Stimulated activated CD4-positive, alpha-beta T cell treated with anti-CD3 and anti-CD28 coated beads, Interleukin-15, amount 100 ng/mL, for 24 hours (primary cell): Measurements from ENCODE around the gene EFNA4.
"Not testable (repeated sequence)": the region's sequence is repeated elsewhere in the genome, so short reads cannot be mapped to it uniquely, and the experiment has no call there.

Source experiments
- DNase-seq: peaks from one replicate; pipeline ENCODE4 v3.0.0-alpha.2; 2020

Gene EFNA4

DNA sequence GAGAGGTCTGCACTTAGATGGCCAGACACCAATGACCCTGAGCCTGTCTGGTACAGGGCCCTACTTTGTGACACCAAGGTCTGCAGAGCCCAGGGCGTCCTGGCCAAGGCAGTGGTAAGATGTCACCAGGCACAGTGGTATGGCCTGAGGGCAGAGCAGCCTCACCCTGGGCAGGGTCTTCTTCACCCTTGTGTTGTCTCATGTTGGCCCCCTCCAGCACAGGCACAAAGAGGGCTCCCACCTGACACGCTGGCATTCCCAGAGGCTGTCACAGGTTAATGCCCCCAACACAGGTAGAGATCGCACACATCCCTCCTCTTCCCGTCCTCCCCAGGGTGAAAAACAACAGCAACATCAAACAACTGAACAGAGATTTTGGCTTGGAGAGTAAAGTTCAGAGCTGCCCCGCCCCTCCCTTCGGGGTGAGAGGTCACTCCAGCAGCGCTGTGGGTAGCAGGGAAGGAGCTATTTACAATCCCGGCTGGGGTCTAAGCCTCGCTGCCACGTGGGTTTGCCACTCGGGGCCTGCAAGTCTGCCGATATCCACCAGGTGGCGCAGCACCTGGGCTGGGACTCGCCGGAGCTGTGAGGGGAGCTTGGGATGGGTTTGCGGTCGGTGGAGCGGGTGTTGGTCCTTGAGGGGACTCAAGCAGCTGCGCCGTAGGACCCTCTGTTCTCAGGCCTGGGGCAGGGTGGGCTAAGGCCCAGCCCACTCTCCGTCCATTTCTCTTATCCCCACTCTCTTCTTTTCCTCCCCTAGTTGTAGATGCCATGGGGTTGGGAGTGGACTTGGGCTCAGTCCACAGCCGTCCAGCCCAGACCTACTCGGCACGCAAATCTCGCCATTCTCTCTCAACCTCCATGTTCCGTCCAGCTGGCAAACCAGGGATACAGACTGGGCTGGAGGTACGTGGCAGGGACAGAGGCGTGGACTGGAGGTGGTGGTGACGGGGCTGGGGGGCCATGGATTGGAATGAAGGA, 27.8 kb downstream of the EFNA4 start:
- peak; percentile 88 for DNase-seq

DNA sequence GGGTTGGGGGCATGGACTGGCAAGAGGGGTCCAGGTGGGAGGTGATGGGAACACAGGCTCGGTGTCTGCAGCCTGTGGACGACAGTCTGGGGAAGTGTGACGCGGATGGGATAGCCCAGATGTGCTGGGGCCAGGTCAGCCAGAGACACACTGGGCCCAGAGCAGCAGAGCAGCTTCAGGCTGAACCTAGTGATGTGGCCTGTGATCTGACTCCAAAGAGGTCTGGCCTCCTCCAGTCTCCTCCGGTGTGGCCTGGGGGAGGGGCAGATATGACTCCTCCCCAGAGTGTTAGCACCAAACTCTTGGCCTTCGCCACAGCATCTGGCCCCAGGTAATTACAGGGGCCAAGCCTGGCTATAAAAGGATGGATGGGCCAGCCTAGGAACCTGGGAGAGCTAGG, 28.6 kb downstream of the EFNA4 start:
- no peak for DNase-seq

- no peak for DNase-seq
These were observed 29.1 kb downstream of the EFNA4 start for GRCh38 chr1:155092641-155093040.

DNA sequence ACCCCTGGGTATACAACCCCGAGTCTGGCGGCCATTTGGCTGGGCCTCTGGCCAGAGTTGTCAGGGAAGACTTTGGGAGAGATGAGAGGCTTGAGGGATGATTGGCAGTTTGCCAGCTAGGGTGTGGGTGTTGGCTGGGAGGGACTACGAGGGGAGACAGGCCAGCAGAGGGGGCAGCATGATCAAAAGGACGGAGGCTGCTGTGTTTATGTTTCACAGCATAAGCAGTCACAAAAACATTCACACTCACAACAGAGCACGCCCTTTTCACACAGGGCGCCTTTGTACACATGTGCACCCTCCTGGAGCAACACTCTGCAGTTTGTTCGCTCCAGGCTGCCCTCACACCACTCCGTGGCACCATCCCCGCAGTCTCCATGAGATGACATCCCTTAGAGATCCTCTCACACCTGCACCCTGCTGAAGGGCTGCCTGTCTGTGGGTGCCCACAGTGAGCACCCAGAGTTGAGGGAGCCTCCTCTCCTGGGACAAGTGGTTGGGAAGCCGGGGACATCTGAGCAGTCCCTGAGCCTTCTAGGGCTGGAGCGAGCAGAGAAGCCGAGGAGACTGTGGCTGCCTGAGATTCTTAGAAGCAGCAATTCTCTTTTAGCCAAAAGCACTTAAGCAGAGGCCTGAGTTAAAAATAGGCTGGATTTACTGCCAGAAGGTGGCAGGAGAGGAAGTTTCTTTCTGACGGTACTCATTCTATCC, 30.5 kb downstream of the EFNA4 start:
- no peak for DNase-seq

DNA sequence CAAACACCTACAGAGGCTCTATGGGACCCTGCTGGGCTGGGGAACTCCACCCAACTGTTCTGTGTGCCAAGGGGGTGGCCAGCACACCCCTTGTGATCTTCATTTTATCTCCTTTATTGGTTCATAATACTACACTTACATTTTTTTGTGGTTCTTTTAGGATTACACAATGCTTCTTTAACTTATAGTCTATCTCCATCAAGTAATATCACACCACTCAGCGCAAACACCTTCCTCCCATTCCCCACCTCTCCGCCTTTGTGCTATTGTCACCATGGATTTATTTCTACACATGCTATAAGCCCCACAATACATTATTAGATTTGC, 31.0 kb downstream of the EFNA4 start:
- no peak for DNase-seq

- no peak for DNase-seq
These were observed 35.8 kb downstream of the EFNA4 start for GRCh38 chr1:155099331-155099730.

- DNase-seq: no peak
These were observed 39.8 kb downstream of the EFNA4 start for GRCh38 chr1:155103325-155103724.

DNA sequence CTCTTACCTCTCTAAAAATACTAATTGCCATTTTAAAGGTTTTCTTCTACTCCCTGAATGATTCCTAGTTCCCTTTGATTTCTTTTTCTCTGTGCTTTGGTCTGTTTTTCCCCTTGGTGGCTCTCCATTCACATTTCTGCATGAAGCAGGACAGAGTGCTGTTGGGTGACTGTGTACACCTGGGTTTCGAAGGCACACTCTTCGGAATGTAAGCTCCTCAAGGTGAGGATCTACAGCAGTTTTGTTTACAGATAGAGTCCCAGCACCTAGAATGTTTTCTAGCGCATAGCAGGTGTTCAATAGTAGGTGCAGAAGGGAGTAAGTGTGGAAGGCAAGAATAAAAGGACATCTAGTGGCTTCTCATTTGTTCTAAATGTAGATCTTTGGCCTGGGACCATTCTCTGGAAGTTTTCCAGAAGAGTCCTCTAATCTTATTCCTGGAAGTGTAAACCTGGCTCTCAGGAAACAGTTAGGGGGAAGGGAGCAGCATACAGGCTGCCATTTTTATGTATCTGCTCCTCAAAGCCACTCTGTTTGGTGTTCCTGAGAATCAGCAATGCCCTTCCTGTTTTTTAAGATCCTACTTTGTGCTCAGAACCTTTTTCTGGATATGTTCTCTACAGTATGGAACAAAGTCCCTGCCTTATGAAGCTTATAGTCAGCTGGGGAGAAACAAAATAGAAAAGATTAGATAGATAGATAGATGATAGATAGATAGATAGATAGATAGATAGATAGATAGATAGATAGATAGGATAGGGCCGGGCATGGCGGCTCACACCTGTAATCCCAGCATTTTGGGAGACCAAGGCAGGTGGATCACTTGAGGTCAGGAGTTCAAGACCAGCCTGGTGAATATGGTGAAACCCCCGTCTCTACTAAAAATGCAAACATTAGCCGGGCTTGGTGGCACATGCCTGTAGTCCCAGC, 41.3 kb downstream of the EFNA4 start:
- no peak for DNase-seq

- no peak for DNase-seq
These were observed 42.1 kb downstream of the EFNA4 start for GRCh38 chr1:155105604-155106011.

GRCh38 chr1:155106862-155107261, 43.3 kb downstream of the EFNA4 start:
- DNase-seq: no peak

DNA sequence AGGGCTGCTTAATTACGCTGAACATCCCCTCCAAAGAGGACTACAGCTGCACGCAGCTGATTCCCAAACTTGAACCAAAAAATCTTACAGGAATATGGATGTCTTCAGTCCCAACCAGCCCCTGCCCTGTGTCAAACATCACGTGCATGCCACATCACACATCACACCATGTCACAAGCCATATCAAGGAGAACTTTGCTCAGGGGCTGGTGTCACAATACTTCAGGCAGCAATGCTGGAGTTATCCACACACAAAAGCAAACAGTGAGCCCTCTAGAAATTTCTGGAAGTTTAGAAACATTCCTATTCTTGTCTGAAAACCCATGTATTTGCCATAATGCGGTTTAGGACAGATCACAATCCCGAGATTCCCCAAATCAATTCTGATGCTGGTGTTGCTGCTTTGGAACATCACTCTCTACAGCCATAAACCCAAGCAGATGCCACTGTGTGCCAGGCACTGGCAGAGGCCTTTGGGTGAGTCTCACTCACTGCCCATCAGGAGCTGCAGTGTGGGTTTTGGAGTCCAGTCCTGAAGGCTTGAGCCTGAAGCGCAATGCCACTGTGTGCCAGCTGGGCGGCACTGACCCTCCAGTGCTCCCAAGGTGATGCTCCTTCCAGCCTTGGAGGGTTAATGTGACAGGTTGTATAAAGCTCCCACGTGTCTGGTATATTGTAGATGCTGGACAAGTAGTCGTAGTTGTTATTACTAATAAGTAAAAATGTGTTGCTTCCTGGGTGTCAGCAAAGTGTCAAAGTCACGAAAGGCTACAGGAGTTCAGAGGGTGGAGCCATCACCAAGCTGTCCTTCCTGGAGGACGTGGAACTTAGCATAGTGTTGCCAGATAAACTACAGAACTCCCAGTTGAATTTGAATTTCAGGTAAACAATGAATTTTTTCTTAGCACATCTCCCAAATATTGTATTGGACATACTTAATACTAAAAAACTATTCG, 44.0 kb downstream of the EFNA4 start:
- DNase-seq: no peak

GRCh38 chr1:155108296-155108695, 44.8 kb downstream of the EFNA4 start:
- DNase-seq: no peak

DNA sequence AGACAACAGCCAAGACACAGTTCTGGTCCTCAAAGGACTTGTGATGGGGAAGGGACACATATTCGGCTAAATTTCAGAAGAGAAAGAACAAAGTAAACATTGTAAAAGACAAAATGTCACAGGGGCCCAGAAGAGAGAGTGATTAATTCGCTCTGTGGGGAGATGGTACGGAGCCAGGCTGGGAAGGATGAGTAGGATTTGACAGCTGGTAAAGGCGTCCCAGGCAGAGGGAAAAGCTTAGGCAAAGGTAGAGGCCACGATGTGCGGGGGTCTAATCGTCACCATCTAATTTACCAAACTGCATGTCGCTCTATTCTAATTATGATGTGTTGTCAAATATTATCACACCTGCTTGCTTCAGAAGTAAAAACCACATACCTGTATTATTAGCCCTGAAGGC, 46.8 kb downstream of the EFNA4 start:
- no peak for DNase-seq

- no peak for DNase-seq
These were observed 47.3 kb downstream of the EFNA4 start for GRCh38 chr1:155110826-155111225.

GRCh38 chr1:155113450-155113980, 50.0 kb downstream of the EFNA4 start:
- no peak for DNase-seq

GRCh38 chr1:155116113-155116764, 52.7 kb downstream of the EFNA4 start:
- no peak for DNase-seq

GRCh38 chr1:155117610-155118009, 54.1 kb downstream of the EFNA4 start:
- no peak for DNase-seq

- not testable (repeated sequence) for DNase-seq
These were observed 54.5 kb downstream of the EFNA4 start for GRCh38 chr1:155118090-155118489.
